Retinal pigment epithelial cell (primary cell): Measurements from ENCODE around the gene NFAT5.
"Not testable (repeated sequence)": the region's sequence is repeated elsewhere in the genome, so short reads cannot be mapped to it uniquely, and the experiment has no call there.

ENCODE experiments used
- DNase-seq: peaks from one replicate; pipeline ENCODE4 v3.0.0-alpha.2; 2010; ENCODE audit warnings: low read depth
- H3K4me3 ChIP-seq: 2 replicates; pipeline ENCODE4 v1.5.1; 2011; ENCODE audit warnings: mild to moderate bottlenecking, low read length, control low read depth, moderate library complexity
- CTCF ChIP-seq: conservative IDR thresholded peaks from 2 replicates; pipeline ENCODE4 v1.5.1; 2011; ENCODE audit warnings: low read depth, low read length, control low read depth, inconsistent platforms

The NFAT5 gene

GRCh38 chr16:69559164-69559563 is 6.6 kb upstream of the NFAT5 start:
- TF ChIP-seq CTCF, result no peak
- no peak overlapping the region for H3K4me3 ChIP-seq
- DNase-seq, result no peak

GRCh38 chr16:69561367-69561766 is 4.4 kb upstream of the NFAT5 start:
- not testable (repeated sequence) for DNase-seq, H3K4me3 ChIP-seq

- no peak for DNase-seq
Measured at GRCh38 chr16:69561901-69562300, 3.9 kb upstream of the NFAT5 start.

GRCh38 chr16:69562813-69563212 is 3.0 kb upstream of the NFAT5 start:
- no peak overlapping the region for H3K4me3 ChIP-seq
- no peak for TF ChIP-seq CTCF

More at GRCh38 chr16:69561901-69562300, 3.9 kb upstream of the NFAT5 start:
- TF ChIP-seq CTCF, result no peak
- H3K4me3 ChIP-seq, result no peak overlapping the region

GRCh38 chr16:69563605-69564580 is 1.9 kb upstream of the NFAT5 start:
- no peak overlapping the region for H3K4me3 ChIP-seq
- no peak for DNase-seq
- TF ChIP-seq CTCF, result no peak

More at GRCh38 chr16:69562813-69563212, 3.0 kb upstream of the NFAT5 start:
- DNase-seq, result no peak

GRCh38 chr16:69564845-69565670 is 708 bp upstream of the NFAT5 start:
- peak overlapping the region; percentile 69 for H3K4me3 ChIP-seq
- no peak for DNase-seq
- no peak for TF ChIP-seq CTCF

- TF ChIP-seq CTCF, result no peak
- peak overlapping the region; percentile 93 for H3K4me3 ChIP-seq
- no peak for DNase-seq
Measured at GRCh38 chr16:69566240-69566980, 644 bp downstream of the NFAT5 start.
